GM18907 (cell line): ENCODE measurements around the gene C1R.

Source experiments
- ATAC-seq: cut with Tn5 transposase; IDR thresholded peaks from one replicate; pipeline ENCODE4 v1.9.1; 2021; ENCODE audit warnings: mild to moderate bottlenecking, moderate library complexity; ENCODE audit not compliant: unreplicated experiment

C1R gene

GRCh38 chr12:7092229-7092985 is at the start of gene C1R:
Gene C1R, minus strand, starts transcription at chr12:7092445. Its CDS starts 57 bp downstream, at chr12:7092388.
- no peak for ATAC-seq

- ATAC-seq, result no peak
These were observed 49.2 kb upstream of the C1R start for GRCh38 chr12:7141351-7142005.

- ATAC-seq, result no peak
These were observed 47.0 kb upstream of the C1R start for GRCh38 chr12:7139200-7139599.

GRCh38 chr12:7137908-7138307 is 45.7 kb upstream of the C1R start:
- ATAC-seq, result no peak

GRCh38 chr12:7136676-7137075 is 44.4 kb upstream of the C1R start:
- ATAC-seq, result no peak

GRCh38 chr12:7136071-7136470 is 43.8 kb upstream of the C1R start:
- ATAC-seq, result no peak

GRCh38 chr12:7134396-7135166 is 42.3 kb upstream of the C1R start:
- ATAC-seq, result no peak

- no peak for ATAC-seq
These were observed 39.2 kb upstream of the C1R start for GRCh38 chr12:7131502-7131866.

GRCh38 chr12:7130701-7131501 is 38.7 kb upstream of the C1R start:
- peak; percentile 47 for ATAC-seq

GRCh38 chr12:7129872-7130691 is 37.8 kb upstream of the C1R start, which contains the start of gene CLSTN3:
Gene CLSTN3, plus strand, starts transcription at chr12:7130371. Its CDS starts 278 bp downstream, at chr12:7130649.
- ATAC-seq, result peak; percentile 59

- ATAC-seq, result no peak
These were observed 37.1 kb upstream of the C1R start for GRCh38 chr12:7129287-7129871.

GRCh38 chr12:7128681-7129286 is 36.5 kb upstream of the C1R start, which contains the start of gene RBP5:
Gene RBP5, minus strand, starts transcription at chr12:7128889. Its CDS starts 114 bp downstream, at chr12:7128775.
- ATAC-seq, result no peak

- no peak for ATAC-seq
These were observed 35.8 kb upstream of the C1R start for GRCh38 chr12:7127916-7128626.

GRCh38 chr12:7125632-7126227 is 33.5 kb upstream of the C1R start:
- ATAC-seq, result no peak

GRCh38 chr12:7123806-7124522 is 31.7 kb upstream of the C1R start:
- no peak for ATAC-seq

GRCh38 chr12:7122811-7123769 is 30.8 kb upstream of the C1R start:
- no peak for ATAC-seq
